Tibial nerve (tissue), 4 donors: ENCODE results near the gene WDR77. TPM values are rescaled to one million over a fixed set of nuclear protein-coding genes. Genes with fewer than 3 reads are reported as not detected.

Experiments
- DNase-seq, 2 donors: peaks; one replicate each; pipeline ENCODE4 v3.0.0-alpha.2; 2019; ENCODE audit warnings: low spot score in 2 of 2
- H3K27ac ChIP-seq, 4 donors: fragments of 200-600 bp; sonication (generic) in 3 of 4; one replicate each; pipeline ENCODE4 v1.5.1; 2017 to 2019; ENCODE audit warnings: mild to moderate bottlenecking in 1 of 4
- H3K27me3 ChIP-seq, 2 donors: fragments of 200-600 bp; sonication (generic) in 1 of 2; one replicate each; pipeline versions ENCODE4 v1.5.1 to v1.6.0; 2017 to 2019
- H3K36me3 ChIP-seq, 3 donors: fragments of 200-600 bp; sonication (generic); one replicate each; pipeline ENCODE4 v1.5.1; 2018 to 2019
- H3K4me1 ChIP-seq, 4 donors: fragments of 200-600 bp; sonication (generic) in 3 of 4; one replicate each; pipeline ENCODE4 v1.5.1; 2017 to 2019
- H3K4me3 ChIP-seq, 4 donors: fragments of 200-600 bp; sonication (generic) in 3 of 4; one replicate each; pipeline ENCODE4 v1.5.1; 2017 to 2019; ENCODE audit warnings: mild to moderate bottlenecking in 1 of 4, moderate library complexity in 1 of 4
- H3K9me3 ChIP-seq, 4 donors: fragments of 200-600 bp; sonication (generic) in 3 of 4; one replicate each; pipeline ENCODE4 v1.5.1; 2017 to 2019
- CTCF ChIP-seq, 5 experiments: fragments of 200-600 bp in 3 of 5; fragments of 450-650 bp in 2 of 5; sonication (generic) in 3 of 5; IDR thresholded peaks; one replicate each; pipeline ENCODE4 v1.5.1; 2016 to 2019; ENCODE audit warnings: antibody characterized with exemption in 5 of 5, mild to moderate bottlenecking in 3 of 5, moderate library complexity in 2 of 5
- EP300 ChIP-seq, 2 donors: sonication (generic); formaldehyde crosslinking; IDR thresholded peaks; one replicate each; pipeline ENCODE4 v1.6.1; 2017; ENCODE audit warnings: antibody characterized with exemption in 2 of 2, mild to moderate bottlenecking in 1 of 2
- POLR2A ChIP-seq, 2 donors: fragments of 450-650 bp; IDR thresholded peaks; one replicate each; pipeline ENCODE4 v1.6.1; 2017; ENCODE audit warnings: antibody characterized with exemption in 2 of 2, mild to moderate bottlenecking in 2 of 2, moderate library complexity in 2 of 2
- WGBS, 2 donors: methylation state at CpG; one replicate each; pipeline ENCODE4 v1.1.5; 2018; 5-methylcytosine and 5-hydroxymethylcytosine counted together
- total RNA-seq, 4 donors: library from RNA; depleted of rRNA; stranded (reverse); fragments of >200 nt; gene quantifications; one replicate each; pipeline ENCODE4 v1.1.0, GENCODE V29; 2016

The WDR77 gene
- total RNA-seq, 4 donors from 2014 or later, result 20.8 to 38.1 (median 30.4) TPM

- Histone ChIP-seq H3K4me1 (peaks cover 0 to 57% (median 31%) of the 10 kb centered on the region in 4 donors), H3K9me3 (no peaks in the 10 kb centered on the region), H3K4me3 (peak overlapping the region; percentile 64 to 93 (median 80)), H3K27me3 (no peaks in the 10 kb centered on the region), H3K27ac (peak overlapping the region; percentile 54 to 87 (median 81)), H3K36me3 (peaks cover 0 to 36% (median 0%) of the 10 kb centered on the region in 3 donors)
- 1 to 2% methylated on average over 8 of the region's 8 CpGs for WGBS, 2 donors
- no peak for DNase-seq
- no peak for TF ChIP-seq POLR2A (IDR thresholded peaks at IDR 0.05)
- TF ChIP-seq CTCF (IDR thresholded peaks at IDR 0.05), result no peak
- TF ChIP-seq EP300 (IDR thresholded peaks at IDR 0.05), result no peak
Measured at GRCh38 chr1:111449703-111450017, 604 bp upstream of the WDR77 start.

- peaks cover 0 to 51% (median 31%) of the 10 kb centered on the region in 4 donors for H3K4me1 ChIP-seq
- no peaks in the 10 kb centered on the region for H3K27me3 ChIP-seq
Measured at GRCh38 chr1:111448482-111448917, 556 bp downstream of the WDR77 start.

GRCh38 chr1:111446967-111447892 lies 1.8 kb downstream of the WDR77 start:
- 69 to 75% methylated on average over 4 of the region's 4 CpGs for whole genome bisulfite sequencing, 2 donors
- Histone ChIP-seq H3K4me3 (no peak overlapping the region), H3K27ac (no peak overlapping the region), H3K36me3 (peaks cover 0 to 50% (median 13%) of the 10 kb centered on the region in 3 donors), H3K4me1 (peaks cover 0 to 41% (median 31%) of the 10 kb centered on the region in 4 donors), H3K27me3 (no peaks in the 10 kb centered on the region), H3K9me3 (no peaks in the 10 kb centered on the region)
- no peak for DNase-seq
- no peak for TF ChIP-seq CTCF (IDR thresholded peaks at IDR 0.05)

More at GRCh38 chr1:111448482-111448917, 556 bp downstream of the WDR77 start:
- 2% methylated on average over 13 to 25 of the region's 25 CpGs for WGBS, 2 donors
- peak overlapping the region; percentile 64 to 93 (median 80) for H3K4me3 ChIP-seq
- DNase-seq, result no peak
- H3K27ac ChIP-seq, result peak overlapping the region in 3 of 4 donors; percentile 61 to 87 (median 77)
- TF ChIP-seq POLR2A (IDR thresholded peaks at IDR 0.05), result no peak
- TF ChIP-seq EP300 (IDR thresholded peaks at IDR 0.05), result no peak
- TF ChIP-seq CTCF (IDR thresholded peaks at IDR 0.05), result no peak
- no peaks in the 10 kb centered on the region for H3K9me3 ChIP-seq
- H3K36me3 ChIP-seq, result peaks cover 0 to 38% (median 3%) of the 10 kb centered on the region in 3 donors

GRCh38 chr1:111446546-111446945 lies 2.5 kb downstream of the WDR77 start:
- Histone ChIP-seq H3K27me3 (no peaks in the 10 kb centered on the region), H3K27ac (no peak overlapping the region), H3K36me3 (peaks cover 0 to 57% (median 18%) of the 10 kb centered on the region in 3 donors), H3K4me3 (no peak overlapping the region), H3K4me1 (peaks cover 0 to 34% (median 30%) of the 10 kb centered on the region in 4 donors), H3K9me3 (no peaks in the 10 kb centered on the region)
- 90 to 94% methylated on average over 4 of the region's 4 CpGs for WGBS, 2 donors
- TF ChIP-seq EP300 (IDR thresholded peaks at IDR 0.05), result no peak
- DNase-seq, result no peak

- no peaks in the 10 kb centered on the region for H3K27me3 ChIP-seq
- peaks cover 0 to 17% (median 13%) of the 10 kb centered on the region in 4 donors for H3K4me1 ChIP-seq
- peaks cover 0 to 79% (median 22%) of the 10 kb centered on the region in 3 donors for H3K36me3 ChIP-seq
- 82 to 87% methylated on average over 3 of the region's 3 CpGs for WGBS, 2 donors
- DNase-seq, result no peak
- no peaks in the 10 kb centered on the region for H3K9me3 ChIP-seq
- H3K4me3 ChIP-seq, result no peak overlapping the region
- TF ChIP-seq CTCF (IDR thresholded peaks at IDR 0.05), result no peak
- no peak for TF ChIP-seq EP300 (IDR thresholded peaks at IDR 0.05)
- no peak for TF ChIP-seq POLR2A (IDR thresholded peaks at IDR 0.05)
- no peak overlapping the region for H3K27ac ChIP-seq
Measured at GRCh38 chr1:111444031-111444430, 5.0 kb downstream of the WDR77 start.
